ENCODE measurements around the gene APLNR.

DNA sequence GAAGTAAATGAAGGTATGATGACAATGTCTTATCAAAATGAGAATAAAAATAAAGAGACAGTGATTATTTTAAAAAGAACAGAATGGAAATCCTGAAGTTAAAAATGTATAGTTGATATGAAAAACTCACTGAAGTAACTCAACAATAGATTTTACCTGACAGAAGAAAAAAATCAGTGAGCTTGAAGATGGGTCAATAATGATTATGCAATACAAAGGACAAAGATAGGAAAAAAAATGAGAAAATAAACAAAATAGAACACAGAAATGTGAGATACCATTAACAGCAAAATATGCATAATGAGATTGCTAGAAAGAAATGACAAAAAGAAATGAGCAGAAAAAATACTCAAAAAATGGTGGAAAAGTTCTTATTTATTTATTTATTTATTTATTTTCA is 19.1 kb upstream of the APLNR start:
- TF ChIP-seq, protein P1, sequence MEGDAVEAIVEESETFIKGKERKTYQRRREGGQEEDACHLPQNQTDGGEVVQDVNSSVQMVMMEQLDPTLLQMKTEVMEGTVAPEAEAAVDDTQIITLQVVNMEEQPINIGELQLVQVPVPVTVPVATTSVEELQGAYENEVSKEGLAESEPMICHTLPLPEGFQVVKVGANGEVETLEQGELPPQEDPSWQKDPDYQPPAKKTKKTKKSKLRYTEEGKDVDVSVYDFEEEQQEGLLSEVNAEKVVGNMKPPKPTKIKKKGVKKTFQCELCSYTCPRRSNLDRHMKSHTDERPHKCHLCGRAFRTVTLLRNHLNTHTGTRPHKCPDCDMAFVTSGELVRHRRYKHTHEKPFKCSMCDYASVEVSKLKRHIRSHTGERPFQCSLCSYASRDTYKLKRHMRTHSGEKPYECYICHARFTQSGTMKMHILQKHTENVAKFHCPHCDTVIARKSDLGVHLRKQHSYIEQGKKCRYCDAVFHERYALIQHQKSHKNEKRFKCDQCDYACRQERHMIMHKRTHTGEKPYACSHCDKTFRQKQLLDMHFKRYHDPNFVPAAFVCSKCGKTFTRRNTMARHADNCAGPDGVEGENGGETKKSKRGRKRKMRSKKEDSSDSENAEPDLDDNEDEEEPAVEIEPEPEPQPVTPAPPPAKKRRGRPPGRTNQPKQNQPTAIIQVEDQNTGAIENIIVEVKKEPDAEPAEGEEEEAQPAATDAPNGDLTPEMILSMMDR (IDR thresholded peaks at IDR 0.05 in 8 of 11, conservative IDR thresholded peaks at IDR 0.05 in 3 of 11), result no peak
- TF ChIP-seq POLR2A (IDR thresholded peaks at IDR 0.05), result no peak
- TF ChIP-seq POLR2AphosphoS5 (IDR thresholded peaks at IDR 0.05), result no peak
